Hepatocyte (in vitro differentiated cells): Measurements from ENCODE around the gene AZIN2.

Experiments
- CTCF ChIP-seq: fragments of 200-600 bp; sonication (generic); IDR thresholded peaks from 2 replicates; pipeline ENCODE4 v1.5.1; 2016; ENCODE audit warnings: antibody characterized with exemption, mild to moderate bottlenecking; ENCODE audit not compliant: poor library complexity
- EZH2 ChIP-seq: fragments of 200-600 bp; sonication (generic); IDR thresholded peaks from 2 replicates; pipeline ENCODE4 v1.6.1; 2016; ENCODE audit warnings: antibody characterized with exemption, mild to moderate bottlenecking, borderline replicate concordance
- EZH2phosphoT487 ChIP-seq: fragments of 200-600 bp; sonication (generic); IDR thresholded peaks from one replicate; pipeline ENCODE4 v1.6.1; 2018; ENCODE audit warnings: antibody characterized with exemption, mild to moderate bottlenecking, low read depth, moderate library complexity; ENCODE audit not compliant: unreplicated experiment, severe bottlenecking

DNA sequence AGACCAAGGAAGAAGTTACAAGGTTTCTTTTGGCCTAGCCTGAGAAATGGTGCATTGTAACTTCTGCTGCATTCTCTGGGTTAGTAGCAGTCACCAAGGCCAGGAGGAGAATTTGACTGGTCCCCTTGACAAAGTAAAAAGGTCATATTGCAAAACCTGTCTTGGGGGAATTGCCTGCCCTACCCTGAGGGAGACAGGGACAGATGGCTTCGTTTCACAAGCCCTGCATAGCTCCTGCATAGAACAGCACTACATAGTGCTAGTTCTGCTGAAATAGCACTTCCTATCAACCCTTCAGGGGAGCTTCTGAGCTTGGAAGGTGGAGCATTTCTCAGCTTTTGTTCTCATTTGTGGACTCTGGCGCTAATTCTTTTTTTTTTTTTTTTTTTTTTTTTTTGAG lies 23.9 kb upstream of the AZIN2 start:
- no peak for TF ChIP-seq CTCF
- no peak for TF ChIP-seq EZH2
- no peak for TF ChIP-seq EZH2phosphoT487
